ENCODE data around the gene CACNA2D1.

CACNA2D1 gene

DNA sequence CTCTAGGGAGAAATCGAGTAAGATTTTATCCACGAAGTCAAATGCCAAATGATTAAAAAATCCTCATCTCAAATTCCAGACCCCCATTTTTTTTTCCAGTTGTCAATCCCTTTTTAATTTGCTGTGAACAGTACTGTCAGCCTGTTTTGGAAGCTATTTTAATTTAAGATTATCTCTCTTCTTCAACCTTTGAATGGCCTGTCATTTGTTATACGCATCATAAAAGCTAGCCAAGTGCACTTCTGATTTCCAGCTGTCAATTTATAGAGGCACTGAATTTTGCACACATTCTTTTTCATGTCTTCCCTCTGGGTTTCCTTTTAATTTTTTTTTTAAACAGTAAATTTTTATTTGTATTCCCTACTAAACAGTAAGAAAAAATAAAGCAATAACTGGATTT lies 337.4 kb downstream of the CACNA2D1 start:
- TF ChIP-seq, protein P1, sequence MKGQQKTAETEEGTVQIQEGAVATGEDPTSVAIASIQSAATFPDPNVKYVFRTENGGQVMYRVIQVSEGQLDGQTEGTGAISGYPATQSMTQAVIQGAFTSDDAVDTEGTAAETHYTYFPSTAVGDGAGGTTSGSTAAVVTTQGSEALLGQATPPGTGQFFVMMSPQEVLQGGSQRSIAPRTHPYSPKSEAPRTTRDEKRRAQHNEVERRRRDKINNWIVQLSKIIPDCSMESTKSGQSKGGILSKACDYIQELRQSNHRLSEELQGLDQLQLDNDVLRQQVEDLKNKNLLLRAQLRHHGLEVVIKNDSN (IDR thresholded peaks at IDR 0.05): no peak
- TF ChIP-seq FOXM1 (IDR thresholded peaks at IDR 0.05; ENCODE audit: borderline replicate concordance, low read depth): no peak
- TF ChIP-seq TEAD4 (IDR thresholded peaks at IDR 0.05): no peak
- no peak for TF ChIP-seq EGR1 (IDR thresholded peaks at IDR 0.05)
- TF ChIP-seq ZBTB7A (IDR thresholded peaks at IDR 0.05; ENCODE audit: low read depth): no peak
- no peak for TF ChIP-seq TCF12 (IDR thresholded peaks at IDR 0.05; ENCODE audit: low read depth)

DNA sequence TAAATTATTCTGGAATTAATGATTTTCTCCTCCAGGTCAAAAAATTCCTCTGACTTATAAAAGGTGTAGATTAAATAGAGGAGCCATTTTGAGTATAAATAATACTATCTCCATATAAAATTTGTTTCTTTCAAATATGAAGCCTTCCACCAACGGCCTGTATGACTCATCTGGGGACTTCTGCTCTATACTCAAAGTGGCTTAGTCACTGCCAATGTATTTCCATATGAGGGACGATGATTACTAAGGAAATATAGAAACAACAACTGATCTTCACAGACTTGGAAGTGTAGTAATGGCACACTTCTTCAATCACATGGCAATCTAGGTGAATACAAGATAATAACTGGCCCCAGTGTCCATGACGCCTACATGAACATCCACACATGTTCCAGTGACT lies 338.1 kb downstream of the CACNA2D1 start:
- TF ChIP-seq TEAD4 (IDR thresholded peaks at IDR 0.05): no peak

DNA sequence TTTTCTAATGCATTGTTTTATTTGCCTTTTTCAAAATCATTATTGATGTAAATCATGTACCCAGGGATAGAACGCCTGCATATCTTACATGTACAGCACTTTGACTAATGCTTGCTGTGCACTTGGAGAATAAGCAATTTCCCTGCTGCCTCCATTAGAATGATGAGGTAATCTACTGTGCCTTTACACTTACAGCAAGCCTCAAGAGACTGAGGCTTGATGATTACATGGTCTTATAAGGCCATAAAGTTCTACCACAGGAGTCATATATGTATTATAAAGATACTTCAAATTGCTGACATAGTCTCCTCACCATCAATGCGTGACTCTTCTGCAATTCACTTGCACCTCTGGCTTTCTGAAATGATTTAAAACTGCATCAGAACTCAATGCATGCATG lies 345.2 kb downstream of the CACNA2D1 start:
- no peak for TF ChIP-seq CREB1 (IDR thresholded peaks at IDR 0.05; ENCODE audit: low read depth)
- TF ChIP-seq NFIC (IDR thresholded peaks at IDR 0.05): no peak
- no peak for TF ChIP-seq TCF12 (IDR thresholded peaks at IDR 0.05; ENCODE audit: low read depth)

DNA sequence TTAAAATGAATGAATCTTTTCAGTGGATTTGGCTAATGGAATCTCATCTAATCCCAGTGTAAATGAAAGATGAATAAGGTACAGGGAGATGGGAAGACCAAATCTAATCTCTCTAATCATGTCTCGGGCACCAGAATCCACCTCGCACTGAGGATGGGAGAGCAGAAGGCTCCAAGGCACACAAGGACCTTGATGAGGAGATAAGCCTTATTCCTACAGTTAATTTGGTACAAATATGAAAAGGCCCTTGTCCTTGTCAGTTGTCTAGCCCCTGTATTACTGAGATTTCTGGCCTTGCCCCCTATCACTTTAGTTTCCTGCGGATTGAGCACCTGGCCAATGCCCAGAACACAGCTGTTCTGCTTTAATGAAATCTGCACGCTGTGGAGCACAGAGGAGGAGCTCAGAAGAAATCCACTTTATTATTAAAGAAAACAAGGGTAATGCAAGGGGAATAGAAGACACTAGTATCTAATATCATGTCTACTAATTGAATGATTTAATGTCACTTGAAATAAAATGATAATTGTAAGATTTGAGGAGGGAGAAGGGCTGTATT lies 352.4 kb downstream of the CACNA2D1 start:
- no peak for TF ChIP-seq YY1 (IDR thresholded peaks at IDR 0.05; ENCODE audit: low read depth)
- no peak for TF ChIP-seq NFIC (IDR thresholded peaks at IDR 0.05)
- no peak for TF ChIP-seq CREB1 (IDR thresholded peaks at IDR 0.05; ENCODE audit: low read depth)
- no peak for TF ChIP-seq EGR1 (IDR thresholded peaks at IDR 0.05)
- TF ChIP-seq TCF12 (IDR thresholded peaks at IDR 0.05; ENCODE audit: low read depth): no peak
- TF ChIP-seq, protein P1 (IDR thresholded peaks at IDR 0.05): no peak
- TF ChIP-seq EP300 (IDR thresholded peaks at IDR 0.05; ENCODE audit: borderline replicate concordance): no peak
- TF ChIP-seq, protein P2, sequence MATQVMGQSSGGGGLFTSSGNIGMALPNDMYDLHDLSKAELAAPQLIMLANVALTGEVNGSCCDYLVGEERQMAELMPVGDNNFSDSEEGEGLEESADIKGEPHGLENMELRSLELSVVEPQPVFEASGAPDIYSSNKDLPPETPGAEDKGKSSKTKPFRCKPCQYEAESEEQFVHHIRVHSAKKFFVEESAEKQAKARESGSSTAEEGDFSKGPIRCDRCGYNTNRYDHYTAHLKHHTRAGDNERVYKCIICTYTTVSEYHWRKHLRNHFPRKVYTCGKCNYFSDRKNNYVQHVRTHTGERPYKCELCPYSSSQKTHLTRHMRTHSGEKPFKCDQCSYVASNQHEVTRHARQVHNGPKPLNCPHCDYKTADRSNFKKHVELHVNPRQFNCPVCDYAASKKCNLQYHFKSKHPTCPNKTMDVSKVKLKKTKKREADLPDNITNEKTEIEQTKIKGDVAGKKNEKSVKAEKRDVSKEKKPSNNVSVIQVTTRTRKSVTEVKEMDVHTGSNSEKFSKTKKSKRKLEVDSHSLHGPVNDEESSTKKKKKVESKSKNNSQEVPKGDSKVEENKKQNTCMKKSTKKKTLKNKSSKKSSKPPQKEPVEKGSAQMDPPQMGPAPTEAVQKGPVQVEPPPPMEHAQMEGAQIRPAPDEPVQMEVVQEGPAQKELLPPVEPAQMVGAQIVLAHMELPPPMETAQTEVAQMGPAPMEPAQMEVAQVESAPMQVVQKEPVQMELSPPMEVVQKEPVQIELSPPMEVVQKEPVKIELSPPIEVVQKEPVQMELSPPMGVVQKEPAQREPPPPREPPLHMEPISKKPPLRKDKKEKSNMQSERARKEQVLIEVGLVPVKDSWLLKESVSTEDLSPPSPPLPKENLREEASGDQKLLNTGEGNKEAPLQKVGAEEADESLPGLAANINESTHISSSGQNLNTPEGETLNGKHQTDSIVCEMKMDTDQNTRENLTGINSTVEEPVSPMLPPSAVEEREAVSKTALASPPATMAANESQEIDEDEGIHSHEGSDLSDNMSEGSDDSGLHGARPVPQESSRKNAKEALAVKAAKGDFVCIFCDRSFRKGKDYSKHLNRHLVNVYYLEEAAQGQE (IDR thresholded peaks at IDR 0.05; ENCODE audit: low read depth): no peak
- TF ChIP-seq RAD21 (IDR thresholded peaks at IDR 0.05; ENCODE audit: low read depth): no peak
- no peak for TF ChIP-seq FOXM1 (IDR thresholded peaks at IDR 0.05; ENCODE audit: borderline replicate concordance, low read depth)
- TF ChIP-seq ZBTB7A (IDR thresholded peaks at IDR 0.05; ENCODE audit: low read depth): no peak

DNA sequence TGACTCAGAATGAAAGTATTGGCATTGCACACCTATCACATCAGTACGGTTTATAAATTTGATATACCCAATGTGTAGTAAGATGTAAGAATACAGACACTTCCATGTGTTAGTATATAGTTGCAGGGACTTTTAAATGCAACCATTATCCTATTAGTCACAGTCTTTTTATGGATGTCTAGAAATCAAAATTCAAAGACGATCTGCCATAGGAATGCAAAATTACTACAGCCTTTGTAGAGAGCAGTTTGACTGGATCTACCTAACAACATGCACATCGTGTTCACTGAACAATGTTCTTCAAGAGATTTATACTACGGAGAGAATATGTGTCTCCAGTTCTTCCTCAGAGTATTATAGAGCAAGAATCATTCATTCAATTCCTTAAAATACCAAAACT lies 356.5 kb downstream of the CACNA2D1 start:
- no peak for TF ChIP-seq EP300 (IDR thresholded peaks at IDR 0.05; ENCODE audit: borderline replicate concordance)
- TF ChIP-seq, protein P2 (IDR thresholded peaks at IDR 0.05; ENCODE audit: low read depth): no peak
- TF ChIP-seq, protein P3, sequence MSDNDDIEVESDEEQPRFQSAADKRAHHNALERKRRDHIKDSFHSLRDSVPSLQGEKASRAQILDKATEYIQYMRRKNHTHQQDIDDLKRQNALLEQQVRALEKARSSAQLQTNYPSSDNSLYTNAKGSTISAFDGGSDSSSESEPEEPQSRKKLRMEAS (IDR thresholded peaks at IDR 0.05): no peak
- no peak for TF ChIP-seq TAF1 (IDR thresholded peaks at IDR 0.05; ENCODE audit: low read depth)
- no peak for TF ChIP-seq RAD21 (IDR thresholded peaks at IDR 0.05; ENCODE audit: low read depth)
- TF ChIP-seq ZBTB7A (IDR thresholded peaks at IDR 0.05; ENCODE audit: low read depth): no peak
- TF ChIP-seq, protein P1 (IDR thresholded peaks at IDR 0.05): no peak
- no peak for TF ChIP-seq YY1 (IDR thresholded peaks at IDR 0.05; ENCODE audit: low read depth)
- no peak for TF ChIP-seq CEBPB (IDR thresholded peaks at IDR 0.05)
- no peak for TF ChIP-seq TCF12 (IDR thresholded peaks at IDR 0.05; ENCODE audit: low read depth)
- no peak for TF ChIP-seq EGR1 (IDR thresholded peaks at IDR 0.05)
- no peak for TF ChIP-seq TEAD4 (IDR thresholded peaks at IDR 0.05)
- no peak for TF ChIP-seq CREB1 (IDR thresholded peaks at IDR 0.05; ENCODE audit: low read depth)
- TF ChIP-seq FOXM1 (IDR thresholded peaks at IDR 0.05; ENCODE audit: borderline replicate concordance, low read depth): no peak
- TF ChIP-seq NFIC (IDR thresholded peaks at IDR 0.05): no peak

DNA sequence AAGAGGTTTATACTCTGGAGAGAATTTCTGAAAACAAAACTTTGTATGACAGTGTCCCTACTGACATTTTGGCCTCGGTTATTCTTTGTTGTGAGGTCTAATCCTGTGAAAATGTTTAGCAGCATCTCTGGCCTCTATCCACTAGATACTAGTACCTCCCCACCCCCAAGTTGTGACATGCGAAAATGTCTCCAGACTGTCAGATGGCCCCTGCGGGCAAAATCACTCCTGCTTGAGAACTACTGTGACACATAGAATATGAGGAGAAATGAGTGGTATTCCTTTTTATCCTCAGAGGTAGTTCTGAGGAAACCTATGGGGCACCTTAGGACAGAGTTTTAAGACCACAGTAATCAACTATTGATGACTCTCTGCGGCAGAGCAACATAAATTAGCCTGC lies 358.5 kb downstream of the CACNA2D1 start:
- no peak for TF ChIP-seq ZBTB7A (IDR thresholded peaks at IDR 0.05; ENCODE audit: low read depth)
- no peak for TF ChIP-seq TEAD4 (IDR thresholded peaks at IDR 0.05)
- no peak for TF ChIP-seq FOXM1 (IDR thresholded peaks at IDR 0.05; ENCODE audit: borderline replicate concordance, low read depth)
- no peak for TF ChIP-seq EGR1 (IDR thresholded peaks at IDR 0.05)
- no peak for TF ChIP-seq TCF12 (IDR thresholded peaks at IDR 0.05; ENCODE audit: low read depth)
- TF ChIP-seq, protein P1 (IDR thresholded peaks at IDR 0.05): no peak
- TF ChIP-seq TAF1 (IDR thresholded peaks at IDR 0.05; ENCODE audit: low read depth): no peak
- no peak for TF ChIP-seq YY1 (IDR thresholded peaks at IDR 0.05; ENCODE audit: low read depth)
- TF ChIP-seq CREB1 (IDR thresholded peaks at IDR 0.05; ENCODE audit: low read depth): no peak
- no peak for TF ChIP-seq CEBPB (IDR thresholded peaks at IDR 0.05)
- TF ChIP-seq, protein P2 (IDR thresholded peaks at IDR 0.05; ENCODE audit: low read depth): no peak
- no peak for TF ChIP-seq NFIC (IDR thresholded peaks at IDR 0.05)
- TF ChIP-seq RAD21 (IDR thresholded peaks at IDR 0.05; ENCODE audit: low read depth): no peak
- no peak for TF ChIP-seq EP300 (IDR thresholded peaks at IDR 0.05; ENCODE audit: borderline replicate concordance)
- TF ChIP-seq, protein P3 (IDR thresholded peaks at IDR 0.05): no peak

Measured in Ishikawa (cell line).